ENCODE results near the gene SLC25A12.
"Not testable (repeated sequence)": the region's sequence is repeated elsewhere in the genome, so short reads cannot be mapped to it uniquely, and the experiment has no call there.

Gene SLC25A12

GRCh38 chr2:171824086-171824485 lies 70.0 kb downstream of the SLC25A12 start:
- DNase-seq (ENCODE audit: low spot score) = no peak

GRCh38 chr2:171822525-171823322 lies 71.3 kb downstream of the SLC25A12 start:
- DNase-seq (ENCODE audit: low spot score) = no peak

GRCh38 chr2:171819453-171819852 lies 74.6 kb downstream of the SLC25A12 start:
- no peak for DNase-seq (ENCODE audit: low spot score)

- DNase-seq (ENCODE audit: low spot score) = no peak
Measured at GRCh38 chr2:171814883-171815282, 79.2 kb downstream of the SLC25A12 start.

DNA sequence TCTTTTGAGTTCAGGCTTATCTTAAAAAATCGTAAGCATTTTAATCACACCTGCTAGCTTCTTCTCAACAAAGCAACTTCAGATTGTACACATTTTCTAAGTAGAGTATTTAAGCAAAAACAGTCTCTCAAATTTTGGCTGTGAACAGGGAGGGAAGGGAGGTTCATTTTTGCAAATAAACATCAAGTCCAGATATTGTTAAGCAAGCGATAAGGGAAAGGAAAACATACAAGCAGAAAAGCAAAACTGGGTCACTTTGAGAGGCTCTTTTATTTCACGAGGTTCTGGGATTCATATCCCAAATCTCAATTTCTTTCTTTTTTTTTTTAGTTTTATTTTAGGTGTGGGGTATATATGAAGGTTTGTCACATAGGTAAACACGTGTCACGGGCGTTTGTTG lies 79.9 kb downstream of the SLC25A12 start:
- DNase-seq (ENCODE audit: low spot score) = no peak

DNA sequence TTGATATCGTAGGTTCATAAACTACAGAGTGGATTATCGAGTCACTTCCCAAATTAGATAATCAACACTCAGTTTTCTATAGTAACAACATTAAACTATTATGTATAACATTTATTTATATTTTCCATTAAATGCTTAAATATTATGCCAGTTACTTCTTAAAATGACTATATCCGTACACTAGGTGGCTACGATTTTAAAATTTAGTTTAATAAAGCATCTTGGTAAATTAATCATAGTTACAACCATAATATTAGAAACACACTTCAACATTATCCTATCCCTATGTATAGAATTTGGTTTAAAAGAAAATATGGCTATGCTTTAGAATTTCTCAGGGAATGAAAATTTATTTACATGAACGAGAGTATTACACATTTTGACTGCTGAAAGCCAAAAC lies 80.3 kb downstream of the SLC25A12 start:
- no peak for DNase-seq (ENCODE audit: low spot score)

GRCh38 chr2:171813126-171813525 lies 80.9 kb downstream of the SLC25A12 start:
- no peak for DNase-seq (ENCODE audit: low spot score)

- no peak for DNase-seq (ENCODE audit: low spot score)
Measured at GRCh38 chr2:171811245-171811628, 82.8 kb downstream of the SLC25A12 start.

DNA sequence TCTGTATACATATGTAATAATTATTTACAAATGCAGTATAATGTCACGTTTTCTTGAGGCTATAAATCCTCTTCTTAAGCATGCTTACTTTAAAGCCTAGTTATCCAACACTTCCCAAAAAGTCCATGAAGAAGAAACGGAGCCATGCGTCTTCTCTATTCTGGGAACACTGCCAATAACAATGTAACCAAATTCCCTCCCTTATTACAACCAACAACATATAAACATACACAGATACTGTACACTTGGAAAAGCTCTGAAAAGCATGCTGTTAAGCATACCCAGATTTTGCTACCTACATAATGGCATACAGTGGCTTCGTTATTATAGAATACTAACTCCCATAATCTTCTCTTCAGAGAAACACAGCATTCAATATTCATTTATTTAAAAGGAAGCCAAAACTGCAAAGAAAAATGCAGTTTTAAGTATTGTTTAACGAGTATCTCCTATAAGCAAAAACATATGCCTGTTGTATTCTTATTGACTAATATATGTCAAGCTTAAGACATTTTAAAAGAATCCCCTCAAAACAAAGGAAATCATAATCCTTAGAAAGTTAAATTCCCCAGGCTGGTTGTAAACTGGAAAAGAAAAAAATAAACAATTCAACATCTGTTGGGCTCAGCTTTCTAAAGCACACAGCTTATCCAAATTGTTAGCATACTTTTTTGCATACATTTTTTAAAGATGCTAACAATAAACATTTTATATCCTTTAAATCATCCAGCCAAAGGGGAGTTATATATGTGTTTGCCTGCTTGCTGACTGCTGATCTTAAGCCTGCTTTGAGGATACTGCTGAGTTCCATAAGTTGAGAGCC lies 83.4 kb downstream of the SLC25A12 start:
- DNase-seq (ENCODE audit: low spot score) = no peak

DNA sequence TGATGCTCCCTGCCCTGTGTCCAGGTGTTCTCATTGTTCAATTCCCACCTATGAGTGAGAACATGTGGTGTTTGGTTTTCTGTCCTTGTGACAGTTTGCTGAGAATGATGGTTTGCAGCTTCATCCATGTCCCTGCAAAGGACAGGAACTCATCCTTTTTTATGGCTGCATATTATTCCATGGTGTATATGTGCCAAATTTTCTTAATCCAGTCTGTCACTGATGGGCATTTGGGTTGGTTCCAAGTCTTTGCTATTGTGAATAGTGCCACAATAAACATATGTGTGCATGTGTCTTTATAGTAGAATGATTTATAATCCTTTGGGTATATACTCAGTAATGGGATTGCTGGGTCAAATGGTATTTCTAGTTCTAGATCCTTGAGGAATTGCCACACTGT lies 85.2 kb downstream of the SLC25A12 start:
- DNase-seq (ENCODE audit: low spot score) = not testable (repeated sequence)

DNA sequence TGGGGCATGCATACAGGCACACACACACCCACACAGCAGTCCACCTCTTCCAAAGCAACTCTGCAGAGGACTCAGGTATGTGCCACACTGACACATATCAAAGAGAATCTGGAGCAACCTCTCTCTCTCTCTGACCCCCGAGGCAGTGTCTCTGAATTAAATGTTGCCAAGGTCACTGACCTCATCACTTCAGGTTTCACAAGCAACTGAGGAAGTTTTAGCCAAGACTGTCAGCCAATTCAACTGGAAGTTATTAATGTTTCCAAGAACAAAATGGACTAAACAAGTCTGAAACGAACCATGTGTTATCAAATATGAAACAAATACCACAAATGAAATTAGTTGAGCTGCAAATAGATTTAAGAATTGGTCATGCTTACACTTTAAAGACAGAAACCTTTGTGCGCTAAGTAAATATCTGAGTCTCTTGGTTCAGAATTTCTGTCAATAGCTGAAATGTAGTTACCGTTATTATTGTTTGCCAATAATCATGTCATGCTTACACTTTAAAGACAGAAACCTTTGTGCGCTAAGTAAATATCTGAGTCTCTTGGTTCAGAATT lies 86.1 kb downstream of the SLC25A12 start:
- DNase-seq (ENCODE audit: low spot score) = no peak

- DNase-seq (ENCODE audit: low spot score) = no peak
Measured at GRCh38 chr2:171807119-171807518, 86.9 kb downstream of the SLC25A12 start.

DNA sequence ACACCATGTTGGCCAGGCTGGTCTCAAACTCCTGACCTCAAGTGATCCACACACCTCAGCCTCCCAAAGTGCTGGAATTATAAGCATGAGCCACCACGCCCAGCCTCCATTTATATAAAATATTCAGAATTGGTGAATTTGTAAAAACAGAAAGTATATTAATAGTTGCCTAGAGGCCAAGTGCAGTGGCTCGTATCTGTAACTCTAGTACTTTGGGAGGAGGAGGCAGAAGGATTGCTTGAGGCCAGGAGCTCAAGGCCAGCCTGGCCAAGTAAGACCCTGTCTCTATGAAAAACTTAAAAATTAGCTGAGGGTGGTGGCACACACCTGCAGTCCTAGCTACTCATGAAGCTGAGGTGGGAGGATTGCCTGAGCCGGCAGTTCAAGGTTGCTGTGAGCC lies 89.6 kb downstream of the SLC25A12 start:
- no peak for DNase-seq (ENCODE audit: low spot score)

DNA sequence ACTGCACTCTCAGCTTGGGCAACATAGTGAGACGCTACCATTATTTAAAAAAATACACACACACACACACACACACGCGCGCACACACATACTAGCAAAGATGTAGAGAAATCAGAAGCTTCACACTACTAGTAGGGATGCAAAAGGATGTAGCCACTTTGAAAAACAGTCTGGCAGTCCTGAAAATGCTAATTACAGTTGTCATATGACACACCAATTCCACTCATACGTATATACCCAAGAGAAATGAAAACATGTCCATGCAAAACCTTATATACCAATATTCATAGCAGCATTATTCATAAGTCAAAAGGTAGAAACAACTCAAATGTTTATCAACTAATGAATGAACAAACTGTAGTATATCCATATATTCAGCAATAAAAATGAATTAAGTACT lies 90.3 kb downstream of the SLC25A12 start:
- DNase-seq (ENCODE audit: low spot score) = no peak

DNA sequence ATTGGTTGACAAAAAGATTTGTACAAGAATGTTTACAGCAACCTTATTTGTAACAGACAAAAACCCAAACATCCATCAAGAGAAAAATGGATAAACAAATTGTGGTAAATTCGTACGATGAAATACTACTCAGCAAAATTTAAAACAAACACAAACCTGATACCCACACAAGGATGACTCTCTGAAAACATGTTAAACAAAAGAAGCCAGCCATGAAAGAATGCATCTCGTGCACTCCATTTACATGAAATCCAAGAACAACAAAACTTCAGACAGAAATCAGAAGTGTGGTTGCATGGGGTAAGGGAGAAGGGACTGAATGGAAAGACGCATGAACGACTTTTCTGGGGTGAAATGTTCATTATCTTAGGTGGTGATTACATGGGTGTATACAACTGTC lies 93.4 kb downstream of the SLC25A12 start:
- no peak for DNase-seq (ENCODE audit: low spot score)

DNA sequence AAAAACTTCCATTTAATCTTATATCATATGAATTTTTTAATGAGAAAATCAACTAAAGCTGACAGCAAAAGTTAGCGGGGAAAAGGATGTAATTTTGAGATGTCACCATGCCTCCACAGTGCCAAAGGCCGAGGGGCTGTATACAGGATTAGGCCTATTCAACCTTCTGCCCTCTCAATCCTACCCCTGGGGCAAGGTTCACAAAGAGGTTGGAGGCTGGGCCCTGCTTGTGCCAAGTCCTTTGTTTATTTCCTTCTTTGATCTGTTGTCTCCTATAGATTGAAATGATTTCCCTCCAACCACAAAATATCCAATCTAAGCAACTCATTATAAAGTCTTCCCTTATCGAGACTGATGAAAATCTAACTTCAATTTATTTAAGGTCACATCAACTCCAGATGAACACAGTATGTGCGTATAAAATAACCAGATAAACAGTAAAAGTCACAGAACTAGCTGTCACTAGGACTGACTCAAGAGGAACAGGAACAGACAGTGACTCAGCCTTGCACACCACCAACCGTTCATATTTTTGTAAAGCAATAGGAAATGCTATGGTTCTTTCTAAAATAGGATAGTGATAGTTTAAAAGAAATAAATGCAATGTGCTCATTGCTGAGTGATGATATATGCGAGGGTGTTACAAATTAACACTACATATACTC lies 95.8 kb downstream of the SLC25A12 start:
- no peak for DNase-seq (ENCODE audit: low spot score)

DNA sequence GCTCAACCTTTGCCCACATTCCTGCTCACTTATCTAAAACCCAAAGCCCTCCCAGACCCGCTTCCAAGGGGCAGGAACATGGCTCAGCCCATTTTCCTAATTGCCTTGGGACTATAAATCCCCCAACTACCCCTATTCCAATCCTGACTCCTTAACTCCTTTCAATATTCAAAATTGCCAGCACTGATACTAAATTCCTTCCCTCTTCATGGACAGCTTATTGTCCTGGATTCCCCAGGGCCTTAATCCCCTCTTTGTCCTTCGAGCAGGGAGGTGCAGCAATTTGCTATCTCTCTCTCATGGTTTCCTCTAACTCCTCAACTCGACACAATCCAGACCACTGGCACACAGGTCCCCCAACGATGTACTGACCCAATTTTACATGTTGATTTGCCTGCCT lies 99.1 kb downstream of the SLC25A12 start:
- no peak for DNase-seq (ENCODE audit: low spot score)

DNA sequence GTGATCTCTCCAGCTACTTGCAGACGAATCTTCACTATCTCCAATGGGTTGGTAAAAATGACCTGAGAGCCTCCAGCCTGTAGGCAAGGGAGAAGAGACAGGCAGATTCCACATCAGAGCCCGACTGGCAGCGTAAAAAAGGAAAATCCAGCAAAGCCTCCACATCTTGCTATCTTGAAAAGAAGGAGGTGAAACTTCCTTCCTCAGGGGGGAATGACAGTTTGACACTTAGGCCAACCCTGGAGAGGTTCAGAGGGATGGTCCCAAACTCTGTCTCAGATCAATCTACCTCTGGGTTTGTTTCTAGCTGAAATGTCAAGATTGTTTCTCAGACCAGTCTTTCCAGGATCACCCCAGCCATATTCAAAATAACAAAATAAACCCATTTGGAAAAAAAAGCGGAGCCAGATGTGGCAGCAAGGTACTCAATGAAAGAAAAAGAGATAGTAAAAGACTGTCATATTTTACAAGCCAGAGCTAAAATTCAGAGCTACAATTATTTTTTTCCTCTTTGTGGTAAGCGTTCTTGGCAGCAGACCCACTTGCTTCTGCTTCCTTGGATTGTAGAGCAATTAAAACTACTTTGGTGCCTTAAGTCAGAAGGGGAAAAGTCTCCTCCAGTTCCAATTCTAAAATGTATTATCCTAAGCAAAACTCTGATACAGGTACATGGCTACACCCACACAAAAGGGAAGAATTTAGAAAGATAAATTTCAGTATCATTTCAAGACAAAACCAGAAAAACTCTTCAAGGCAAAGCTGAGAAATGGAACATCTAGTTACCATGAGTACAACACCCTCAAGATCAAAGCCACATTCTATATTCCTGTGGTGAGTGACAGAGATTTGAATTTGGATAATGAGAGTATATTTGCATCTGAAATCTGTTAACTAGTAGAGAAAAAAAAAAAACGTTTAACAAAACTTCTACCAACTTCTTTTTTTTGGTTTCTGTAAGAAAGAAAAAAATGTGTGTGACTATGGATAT lies 100.1 kb downstream of the SLC25A12 start:
- DNase-seq (ENCODE audit: low spot score) = no peak

DNA sequence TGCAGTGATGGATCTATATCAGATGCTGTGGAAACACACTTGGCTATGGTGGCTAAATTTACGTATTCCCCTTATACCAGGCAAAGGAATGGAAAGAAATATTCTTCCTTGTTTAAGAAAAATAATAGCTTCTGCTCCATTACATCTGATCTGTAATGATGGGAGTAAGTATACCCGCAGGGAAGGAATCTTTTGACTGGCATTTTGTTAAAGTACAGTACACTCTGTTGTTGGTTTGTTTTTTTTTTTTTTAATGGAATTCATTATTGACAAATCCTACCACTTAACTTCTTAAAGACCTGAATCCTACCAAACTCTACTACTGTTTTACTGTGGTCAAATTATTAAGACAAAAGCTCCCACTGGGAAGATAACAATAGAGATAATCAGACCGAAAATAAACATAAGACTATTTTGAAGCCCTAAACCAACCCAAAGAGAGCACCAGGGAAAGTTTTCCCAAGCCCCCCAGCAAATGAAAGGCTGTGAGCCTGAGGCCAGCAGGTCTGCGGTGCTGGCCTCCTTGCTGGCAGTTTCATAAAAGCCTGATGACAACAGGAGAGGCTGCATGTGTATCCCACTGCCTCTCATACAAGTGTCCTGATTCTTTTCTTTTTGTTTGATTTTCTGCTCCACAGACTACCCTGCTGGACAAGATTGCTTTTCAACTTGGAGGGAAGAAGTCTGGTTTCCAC lies 101.0 kb downstream of the SLC25A12 start:
- no peak for DNase-seq (ENCODE audit: low spot score)

GRCh38 chr2:171792157-171792556 lies 101.9 kb downstream of the SLC25A12 start:
- no peak for DNase-seq (ENCODE audit: low spot score)

- no peak for DNase-seq (ENCODE audit: low spot score)
Measured at GRCh38 chr2:171791361-171791760, 102.7 kb downstream of the SLC25A12 start.
